ENCODE data around the gene ACO2.

ACO2 gene

DNA sequence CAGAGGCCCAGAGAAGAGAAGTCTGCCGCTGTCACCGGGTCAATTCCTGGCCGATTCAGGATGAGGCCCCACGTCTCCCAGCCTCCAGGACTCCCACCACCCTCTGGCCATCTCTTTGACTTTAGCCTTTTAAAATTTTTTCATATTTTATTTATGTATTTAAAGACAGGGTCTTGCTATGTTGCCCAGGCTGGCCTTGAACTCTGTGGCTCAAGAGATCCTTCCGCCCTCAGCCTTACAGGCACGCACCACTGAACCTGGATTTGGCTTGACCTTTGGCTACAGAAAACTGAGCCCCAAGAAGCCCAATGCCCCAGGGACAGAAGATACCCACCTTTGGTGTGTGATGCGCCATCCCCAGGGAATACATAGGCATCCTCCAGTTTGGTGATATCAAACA lies 71.4 kb downstream of the ACO2 start:
- H3K36me3 ChIP-seq (ENCODE audit: control insufficient read depth, low read length) = peaks cover 54% of the 10 kb centered on the region
- H3K4me1 ChIP-seq (ENCODE audit: control insufficient read depth, low read length) = peaks cover 26% of the 10 kb centered on the region
- no peak overlapping the region for H3K27ac ChIP-seq (ENCODE audit: low read depth, low read length)
- no peak for TF ChIP-seq EZH2phosphoT487 (IDR thresholded peaks at IDR 0.05; ENCODE audit: borderline replicate concordance, low read length)
- TF ChIP-seq CTCF (IDR thresholded peaks at IDR 0.05; ENCODE audit: low read depth, low read length, poor library complexity, severe bottlenecking) = no peak
- no peaks in the 10 kb centered on the region for H3K9me2 ChIP-seq (replicated peaks; ENCODE audit: control insufficient read depth, low read length)
- peaks cover 2% of the 10 kb centered on the region; the same call in 1 of the 2 replicates for H3F3A ChIP-seq (ENCODE audit: control insufficient read depth, insufficient read depth)
- no peaks in the 10 kb centered on the region; the same call in 1 of the 2 replicates for H4K20me1 ChIP-seq (ENCODE audit: control insufficient read depth, insufficient read depth, low read depth, low read length)
- H3K4me3 ChIP-seq (ENCODE audit: low read length) = no peak overlapping the region
- peaks cover 72% of the 10 kb centered on the region for H3K79me2 ChIP-seq (ENCODE audit: control insufficient read depth, low read length)
- H3K27me3 ChIP-seq (ENCODE audit: control insufficient read depth, low read length) = no peaks in the 10 kb centered on the region
- no peak overlapping the region for H3K4me2 ChIP-seq (ENCODE audit: low read length)
- no peaks in the 10 kb centered on the region for H3K9me3 ChIP-seq (ENCODE audit: control insufficient read depth, insufficient read depth, low read length)

GRCh38 chr22:41541484-41541883 lies 72.6 kb downstream of the ACO2 start:
- peaks cover 26% of the 10 kb centered on the region for H3K4me1 ChIP-seq (ENCODE audit: control insufficient read depth, low read length)
- peaks cover 54% of the 10 kb centered on the region for H3K36me3 ChIP-seq (ENCODE audit: control insufficient read depth, low read length)
- peaks cover 2% of the 10 kb centered on the region; the same call in 1 of the 2 replicates for H3F3A ChIP-seq (ENCODE audit: control insufficient read depth, insufficient read depth)
- no peak overlapping the region for H3K27ac ChIP-seq (ENCODE audit: low read depth, low read length)
- peaks cover 71% of the 10 kb centered on the region for H3K79me2 ChIP-seq (ENCODE audit: control insufficient read depth, low read length)
- H3K9me3 ChIP-seq (ENCODE audit: control insufficient read depth, insufficient read depth, low read length) = no peaks in the 10 kb centered on the region
- peak overlapping the region; percentile 99 for H3K4me2 ChIP-seq (ENCODE audit: low read length)
- H3K4me3 ChIP-seq (ENCODE audit: low read length) = peak overlapping the region; percentile 100; the same call in 1 of the 2 replicates
- no peak for TF ChIP-seq EZH2phosphoT487 (IDR thresholded peaks at IDR 0.05; ENCODE audit: borderline replicate concordance, low read length)
- TF ChIP-seq CTCF (IDR thresholded peaks at IDR 0.05; ENCODE audit: low read depth, low read length, poor library complexity, severe bottlenecking) = no peak
- H4K20me1 ChIP-seq (ENCODE audit: control insufficient read depth, insufficient read depth, low read depth, low read length) = no peaks in the 10 kb centered on the region; the same call in 1 of the 2 replicates
- no peaks in the 10 kb centered on the region for H3K9me2 ChIP-seq (replicated peaks; ENCODE audit: control insufficient read depth, low read length)
- H3K27me3 ChIP-seq (ENCODE audit: control insufficient read depth, low read length) = no peaks in the 10 kb centered on the region

DNA sequence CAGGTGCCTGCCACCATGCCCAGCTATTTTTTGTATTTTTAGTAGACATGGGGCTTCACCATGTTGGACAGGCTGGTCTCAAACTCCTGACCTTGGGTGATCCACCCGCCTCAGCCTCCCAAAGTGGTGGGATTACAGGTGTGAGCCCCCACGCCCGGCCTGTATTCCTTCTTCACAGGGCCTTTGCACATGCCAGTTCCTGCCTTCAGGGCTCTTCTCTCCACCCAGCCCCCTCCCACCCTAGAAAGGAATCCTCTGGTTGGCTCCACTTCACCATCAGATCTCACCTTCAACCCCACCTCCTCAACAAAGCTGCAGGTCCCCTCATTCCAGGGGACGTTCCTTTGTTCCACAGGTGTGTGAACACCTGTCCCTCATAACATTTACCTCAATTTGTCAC lies 73.3 kb downstream of the ACO2 start:
- Histone ChIP-seq H3K4me3 (ENCODE audit: low read length) (peak overlapping the region; percentile 100), H3K9me2 (replicated peaks; ENCODE audit: control insufficient read depth, low read length) (no peaks in the 10 kb centered on the region), H4K20me1 (ENCODE audit: control insufficient read depth, insufficient read depth, low read depth, low read length) (no peaks in the 10 kb centered on the region; the same call in 1 of the 2 replicates), H3F3A (ENCODE audit: control insufficient read depth, insufficient read depth) (peaks cover 2% of the 10 kb centered on the region; the same call in 1 of the 2 replicates), H3K27ac (ENCODE audit: low read depth, low read length) (no peak overlapping the region), H3K36me3 (ENCODE audit: control insufficient read depth, low read length) (peaks cover 51% of the 10 kb centered on the region), H3K4me2 (ENCODE audit: low read length) (peak overlapping the region; percentile 99), H3K27me3 (ENCODE audit: control insufficient read depth, low read length) (no peaks in the 10 kb centered on the region), H3K79me2 (ENCODE audit: control insufficient read depth, low read length) (peaks cover 68% of the 10 kb centered on the region), H3K9me3 (ENCODE audit: control insufficient read depth, insufficient read depth, low read length) (no peaks in the 10 kb centered on the region), H3K4me1 (ENCODE audit: control insufficient read depth, low read length) (peaks cover 26% of the 10 kb centered on the region)
- TF ChIP-seq CTCF (IDR thresholded peaks at IDR 0.05; ENCODE audit: low read depth, low read length, poor library complexity, severe bottlenecking) = no peak
- no peak for TF ChIP-seq EZH2phosphoT487 (IDR thresholded peaks at IDR 0.05; ENCODE audit: borderline replicate concordance, low read length)
